Lower leg skin (tissue), 4 donors: ENCODE results near the gene ZBTB4. TPM values are rescaled to one million over a fixed set of nuclear protein-coding genes. Genes with fewer than 3 reads are reported as not detected.

Experiments
- DNase-seq, 2 donors: peaks; one replicate each; pipeline ENCODE4 v3.0.0-alpha.2; 2019; ENCODE audit warnings: low spot score in 2 of 2
- H3K4me3 ChIP-seq: fragments of 200-600 bp; sonication (generic); 2 replicates; pipeline ENCODE4 v1.5.1; 2017; ENCODE audit warnings: mild to moderate bottlenecking, low read depth; ENCODE audit not compliant: poor library complexity, severe bottlenecking
- CTCF ChIP-seq, 3 donors: fragments of 450-650 bp; IDR thresholded peaks; one replicate each; pipeline ENCODE4 v1.5.1; 2016; ENCODE audit warnings: antibody characterized with exemption in 3 of 3, mild to moderate bottlenecking in 3 of 3, moderate library complexity in 2 of 3
- POLR2A ChIP-seq, 2 donors: fragments of 450-650 bp; IDR thresholded peaks; one replicate each; pipeline ENCODE4 v1.6.1; 2016 to 2017; ENCODE audit warnings: antibody characterized with exemption in 2 of 2, mild to moderate bottlenecking in 1 of 2, moderate library complexity in 1 of 2
- WGBS, 2 donors: methylation state at CpG; one replicate each; pipeline ENCODE4 v1.1.5; 2018; 5-methylcytosine and 5-hydroxymethylcytosine counted together
- intact Hi-C: fragments of 100-400 bp; cut with DNase I; formaldehyde crosslinking; loops from one replicate; pipeline ENCODE4 v1.15.0; 2023; ENCODE audit warnings: low total_unique reads
- total RNA-seq, 4 donors: library from RNA; depleted of rRNA; stranded (reverse); fragments of >200 nt; gene quantifications; one replicate each; pipeline ENCODE4 v1.1.0, GENCODE V29; 2016

ZBTB4 gene
- total RNA-seq, 4 donors from 2014 or later = 40.4 to 52.3 (median 47.7) TPM

- no peak overlapping the region for H3K4me3 ChIP-seq
- DNase-seq = no peak
- intact Hi-C loops = no loop called here
- TF ChIP-seq CTCF (IDR thresholded peaks at IDR 0.05) (no peak), POLR2A (IDR thresholded peaks at IDR 0.05) (no peak)
- WGBS, 2 donors = 74% methylated on average over 3 of the region's 3 CpGs
Measured at GRCh38 chr17:7459961-7460545, 19.4 kb downstream of the ZBTB4 start.

GRCh38 chr17:7448461-7448860 lies 31.0 kb downstream of the ZBTB4 start:
- intact Hi-C loops = no loop called here
- TF ChIP-seq POLR2A (IDR thresholded peaks at IDR 0.05) (no peak), CTCF (IDR thresholded peaks at IDR 0.05) (no peak)
- no peak overlapping the region for H3K4me3 ChIP-seq
- DNase-seq = peak in 1 of 2 donors; percentile 61
- 91 to 93% methylated on average over 7 of the region's 7 CpGs for WGBS, 2 donors

- no peak overlapping the region for H3K4me3 ChIP-seq
- intact Hi-C loops = no loop called here
- WGBS, 2 donors = 9 to 12% methylated on average over 16 of the region's 16 CpGs
- no peak for TF ChIP-seq POLR2A (IDR thresholded peaks at IDR 0.05)
- TF ChIP-seq CTCF (IDR thresholded peaks at IDR 0.05) = no peak
- no peak for DNase-seq
Measured at GRCh38 chr17:7445619-7445968, 33.8 kb downstream of the ZBTB4 start.

GRCh38 chr17:7444682-7445618 lies 34.5 kb downstream of the ZBTB4 start, which contains the start of gene CHRNB1:
Gene CHRNB1 (plus strand): TSS chr17:7445061. CDS start chr17:7445128, 67 bp downstream.
- TF ChIP-seq POLR2A (IDR thresholded peaks at IDR 0.05) (no peak), CTCF (IDR thresholded peaks at IDR 0.05) (no peak)
- intact Hi-C loops = no loop called here
- DNase-seq = peak; percentile 64 to 93
- WGBS, 2 donors = 8 to 15% methylated on average over 24 to 34 of the region's 51 CpGs
- H3K4me3 ChIP-seq = peak within 1 kb of the TSS; percentile 6

- no peak overlapping the region for H3K4me3 ChIP-seq
- 67 to 79% methylated on average over 7 of the region's 7 CpGs for WGBS, 2 donors
- intact Hi-C loops = no loop called here
- peak in 1 of 2 donors; percentile 82 for DNase-seq
- no peak for TF ChIP-seq POLR2A (IDR thresholded peaks at IDR 0.05)
- TF ChIP-seq CTCF (IDR thresholded peaks at IDR 0.05) = no peak
Measured at GRCh38 chr17:7443499-7444485, 35.6 kb downstream of the ZBTB4 start.
